Right hindlimb (tissue), 1 donor: Measurements from ENCODE around the gene PAPLN.

Experiments used
- DNase-seq: peaks from one replicate; pipeline ENCODE4 v3.0.0-alpha.2; 2018

The PAPLN gene

GRCh38 chr14:73262427-73263183 lies 25.3 kb downstream of the PAPLN start:
- no peak for DNase-seq

- no peak for DNase-seq
Observed at GRCh38 chr14:73263606-73264005, 26.3 kb downstream of the PAPLN start.

GRCh38 chr14:73264080-73264884 lies 27.0 kb downstream of the PAPLN start:
- no peak for DNase-seq

GRCh38 chr14:73264885-73265720 lies 27.8 kb downstream of the PAPLN start:
- no peak for DNase-seq

- no peak for DNase-seq
Observed at GRCh38 chr14:73265721-73266046, 28.4 kb downstream of the PAPLN start.

GRCh38 chr14:73266317-73266716 lies 29.0 kb downstream of the PAPLN start:
- no peak for DNase-seq

GRCh38 chr14:73267474-73267873 lies 30.2 kb downstream of the PAPLN start:
- DNase-seq: no peak

- peak; percentile 55 for DNase-seq
Observed at GRCh38 chr14:73269729-73270531, 32.6 kb downstream of the PAPLN start.

- DNase-seq: no peak
Observed at GRCh38 chr14:73272393-73272792, 35.1 kb downstream of the PAPLN start.

- no peak for DNase-seq
Observed at GRCh38 chr14:73273799-73274198, 36.5 kb downstream of the PAPLN start.

GRCh38 chr14:73276836-73277235 lies 39.5 kb downstream of the PAPLN start:
- DNase-seq: no peak

- DNase-seq: no peak
Observed at GRCh38 chr14:73277376-73277775, 40.1 kb downstream of the PAPLN start.

GRCh38 chr14:73280903-73281302 lies 43.6 kb downstream of the PAPLN start:
- no peak for DNase-seq

GRCh38 chr14:73283608-73284379 lies 46.5 kb downstream of the PAPLN start:
- no peak for DNase-seq

GRCh38 chr14:73285979-73286378 lies 48.7 kb downstream of the PAPLN start:
- no peak for DNase-seq

GRCh38 chr14:73286598-73286997 lies 49.3 kb downstream of the PAPLN start:
- no peak for DNase-seq

GRCh38 chr14:73287071-73287470 lies 49.8 kb downstream of the PAPLN start:
- DNase-seq: no peak

- no peak for DNase-seq
Observed at GRCh38 chr14:73289308-73289707, 52.0 kb downstream of the PAPLN start.

GRCh38 chr14:73289729-73290128 lies 52.4 kb downstream of the PAPLN start:
- DNase-seq: no peak

- no peak for DNase-seq
Observed at GRCh38 chr14:73290279-73290678, 53.0 kb downstream of the PAPLN start.
